ENCODE measurements around the gene PSTPIP1. TPM values are rescaled to one million over a fixed set of nuclear protein-coding genes. Genes with fewer than 3 reads are reported as not detected.
A peak's percentile ranks its signal among the peaks of the same experiment; 100 is the strongest.

PSTPIP1 gene
- total RNA-seq, 1 donor from 2014 or later, result not detected

DNA sequence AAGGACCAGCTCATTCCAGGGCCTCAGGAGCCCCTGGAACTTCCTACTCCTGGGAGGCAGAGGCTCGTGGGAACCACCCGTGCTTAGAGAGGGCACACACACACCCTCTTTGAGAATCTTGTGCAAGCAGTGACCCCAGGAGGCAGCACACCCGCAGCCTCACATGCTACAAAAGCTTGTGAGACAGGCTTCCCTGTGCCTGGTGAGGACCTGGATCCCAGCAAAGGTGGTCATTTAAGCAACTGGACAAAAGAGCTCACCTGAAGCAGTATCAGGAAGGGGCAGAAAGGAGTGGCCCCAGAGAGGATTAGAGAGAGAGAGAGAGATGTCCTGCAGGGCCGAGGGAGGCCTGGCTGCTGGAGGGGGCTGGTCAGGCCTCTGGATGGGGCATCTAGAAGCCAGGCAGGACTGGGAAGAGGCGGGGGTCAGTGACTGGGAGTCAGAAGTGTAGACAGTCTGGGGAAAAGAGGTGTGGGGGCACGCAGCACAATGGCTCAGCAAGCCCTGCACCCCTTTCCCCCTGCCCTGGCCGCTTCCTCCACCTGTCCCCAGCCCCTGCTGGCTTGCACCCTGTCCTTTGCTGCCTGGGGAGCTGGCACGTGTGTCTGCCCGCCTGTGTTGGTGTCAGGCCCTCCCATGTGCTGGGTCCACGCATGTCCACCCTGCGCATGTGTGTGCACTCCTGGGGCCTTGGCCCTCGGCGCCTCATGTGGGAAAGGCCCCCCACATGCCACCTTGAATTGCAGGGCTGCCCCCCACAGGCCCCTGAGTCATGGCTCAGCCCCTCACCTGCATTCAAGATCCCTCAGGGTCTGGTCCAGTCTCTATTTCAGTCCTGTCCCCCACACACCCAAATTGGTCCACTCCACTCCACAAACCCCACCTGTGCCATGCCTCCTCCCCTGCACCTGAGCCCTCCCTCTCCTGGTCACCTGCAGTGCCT lies 39.1 kb downstream of the PSTPIP1 start:
- FAIRE-seq, result no peak
- Mint-ChIP-seq H3K9me3 (ENCODE audit: unreplicated experiment) (no peaks in the 10 kb centered on the region), H3K27ac (ENCODE audit: unreplicated experiment) (no peak overlapping the region), H3K27me3 (ENCODE audit: low read depth, unreplicated experiment) (peaks cover 4% of the 10 kb centered on the region), H3K36me3 (ENCODE audit: low read depth, unreplicated experiment) (peaks cover 8% of the 10 kb centered on the region), H3K4me3 (ENCODE audit: unreplicated experiment) (no peak overlapping the region), H3K4me1 (ENCODE audit: low read depth, unreplicated experiment) (peaks cover 4% of the 10 kb centered on the region)
- Histone ChIP-seq H3K4me3 (ENCODE audit: insufficient read depth, low read depth, low read length) (no peak overlapping the region), H3K27ac (ENCODE audit: low read depth, low read length) (no peak overlapping the region), H2AFZ (ENCODE audit: low read depth, low read length) (no peak overlapping the region), H3K9ac (ENCODE audit: low read length) (no peak overlapping the region), H3K4me1 (ENCODE audit: insufficient read depth, low read length) (no peaks in the 10 kb centered on the region), H3K27me3 (ENCODE audit: insufficient read depth, low read length) (no peaks in the 10 kb centered on the region), H3K36me3 (ENCODE audit: insufficient read depth, low read length) (no peaks in the 10 kb centered on the region), H3K79me2 (ENCODE audit: insufficient read depth, low read length) (no peaks in the 10 kb centered on the region), H3K4me2 (ENCODE audit: low read length) (no peak overlapping the region), H3K9me3 (ENCODE audit: insufficient read depth, low read depth, low read length) (no peaks in the 10 kb centered on the region), H4K20me1 (ENCODE audit: insufficient read depth, low read length) (no peaks in the 10 kb centered on the region)
- DNase-seq (ENCODE audit: low read depth), result no peak
- TF ChIP-seq, protein P1, sequence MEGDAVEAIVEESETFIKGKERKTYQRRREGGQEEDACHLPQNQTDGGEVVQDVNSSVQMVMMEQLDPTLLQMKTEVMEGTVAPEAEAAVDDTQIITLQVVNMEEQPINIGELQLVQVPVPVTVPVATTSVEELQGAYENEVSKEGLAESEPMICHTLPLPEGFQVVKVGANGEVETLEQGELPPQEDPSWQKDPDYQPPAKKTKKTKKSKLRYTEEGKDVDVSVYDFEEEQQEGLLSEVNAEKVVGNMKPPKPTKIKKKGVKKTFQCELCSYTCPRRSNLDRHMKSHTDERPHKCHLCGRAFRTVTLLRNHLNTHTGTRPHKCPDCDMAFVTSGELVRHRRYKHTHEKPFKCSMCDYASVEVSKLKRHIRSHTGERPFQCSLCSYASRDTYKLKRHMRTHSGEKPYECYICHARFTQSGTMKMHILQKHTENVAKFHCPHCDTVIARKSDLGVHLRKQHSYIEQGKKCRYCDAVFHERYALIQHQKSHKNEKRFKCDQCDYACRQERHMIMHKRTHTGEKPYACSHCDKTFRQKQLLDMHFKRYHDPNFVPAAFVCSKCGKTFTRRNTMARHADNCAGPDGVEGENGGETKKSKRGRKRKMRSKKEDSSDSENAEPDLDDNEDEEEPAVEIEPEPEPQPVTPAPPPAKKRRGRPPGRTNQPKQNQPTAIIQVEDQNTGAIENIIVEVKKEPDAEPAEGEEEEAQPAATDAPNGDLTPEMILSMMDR (IDR thresholded peaks at IDR 0.05; ENCODE audit: insufficient read depth, low read depth, low read length), result no peak
- TF ChIP-seq EZH2 (IDR thresholded peaks at IDR 0.05; ENCODE audit: insufficient read depth, low read length), result no peak

DNA sequence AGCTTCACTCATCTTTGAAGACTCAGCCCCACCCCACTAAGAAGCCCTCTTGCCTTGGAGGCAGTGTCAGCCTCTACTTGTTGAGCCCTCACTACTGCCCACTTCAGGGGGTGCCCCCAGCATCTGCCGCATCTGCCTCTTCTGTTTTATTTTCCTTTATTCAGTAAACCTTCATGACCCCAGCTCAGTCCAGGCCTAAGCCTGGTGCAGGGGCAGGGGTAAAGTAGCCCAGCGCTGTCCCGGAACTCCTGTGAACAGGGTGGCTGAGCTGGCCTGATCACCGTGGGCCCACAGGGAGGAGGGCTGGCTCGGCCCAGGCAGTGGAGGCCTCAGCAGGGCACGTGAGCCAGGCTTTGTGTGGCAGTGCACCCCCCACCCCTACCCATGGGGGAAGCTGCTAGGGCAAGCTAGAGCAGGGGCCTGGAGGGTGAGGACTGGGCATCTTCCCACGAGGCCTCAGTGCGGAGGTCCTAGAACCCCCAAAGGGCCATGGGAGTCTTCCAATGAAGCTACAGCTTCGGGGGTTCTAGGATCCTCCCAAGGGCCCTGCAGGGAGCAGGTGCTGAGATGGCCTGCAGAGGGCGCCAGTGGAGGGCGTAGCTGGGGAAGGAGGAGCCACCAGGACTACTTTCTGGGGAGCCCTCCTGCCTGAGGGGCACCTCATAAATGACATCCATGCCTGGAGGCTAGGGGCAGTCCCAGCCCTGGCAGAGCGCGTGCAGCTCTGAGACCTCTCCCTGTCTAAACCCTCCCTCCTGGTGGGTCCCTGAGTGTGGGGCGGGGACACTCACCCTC lies 40.0 kb downstream of the PSTPIP1 start:
- DNase-seq (ENCODE audit: low read depth), result no peak

More for the DNA sequence above, 40.0 kb downstream of the PSTPIP1 start:
- no peak for TF ChIP-seq EZH2 (IDR thresholded peaks at IDR 0.05; ENCODE audit: insufficient read depth, low read length)
- TF ChIP-seq, protein P1 (IDR thresholded peaks at IDR 0.05; ENCODE audit: insufficient read depth, low read depth, low read length), result peak; percentile 34
- Histone ChIP-seq H3K4me2 (ENCODE audit: low read length) (no peak overlapping the region), H3K9me3 (ENCODE audit: insufficient read depth, low read depth, low read length) (no peaks in the 10 kb centered on the region), H3K36me3 (ENCODE audit: insufficient read depth, low read length) (no peaks in the 10 kb centered on the region), H3K79me2 (ENCODE audit: insufficient read depth, low read length) (no peaks in the 10 kb centered on the region), H3K27me3 (ENCODE audit: insufficient read depth, low read length) (no peaks in the 10 kb centered on the region), H3K27ac (ENCODE audit: low read depth, low read length) (no peak overlapping the region), H3K4me1 (ENCODE audit: insufficient read depth, low read length) (no peaks in the 10 kb centered on the region), H3K9ac (ENCODE audit: low read length) (no peak overlapping the region), H3K4me3 (ENCODE audit: insufficient read depth, low read depth, low read length) (no peak overlapping the region), H4K20me1 (ENCODE audit: insufficient read depth, low read length) (no peaks in the 10 kb centered on the region), H2AFZ (ENCODE audit: low read depth, low read length) (no peak overlapping the region)
- H3K4me1 Mint-ChIP-seq (ENCODE audit: low read depth, unreplicated experiment), result peaks cover 4% of the 10 kb centered on the region
- H3K27ac Mint-ChIP-seq (ENCODE audit: unreplicated experiment), result peak overlapping the region; percentile 69
- H3K9me3 Mint-ChIP-seq (ENCODE audit: unreplicated experiment), result no peaks in the 10 kb centered on the region
- FAIRE-seq, result no peak
- peaks cover under 1% of the 10 kb centered on the region for H3K27me3 Mint-ChIP-seq (ENCODE audit: low read depth, unreplicated experiment)
- H3K4me3 Mint-ChIP-seq (ENCODE audit: unreplicated experiment), result no peak overlapping the region
- peaks cover 12% of the 10 kb centered on the region for H3K36me3 Mint-ChIP-seq (ENCODE audit: low read depth, unreplicated experiment)
